ENCODE measurements around the gene SRGAP3. TPM values are rescaled to one million over a fixed set of nuclear protein-coding genes. Genes with fewer than 3 reads are reported as not detected.

SRGAP3 gene
- total and polyA plus RNA-seq, 3 donors from 2014 or later = 16.5 to 65.9 (median 58.5) TPM

DNA sequence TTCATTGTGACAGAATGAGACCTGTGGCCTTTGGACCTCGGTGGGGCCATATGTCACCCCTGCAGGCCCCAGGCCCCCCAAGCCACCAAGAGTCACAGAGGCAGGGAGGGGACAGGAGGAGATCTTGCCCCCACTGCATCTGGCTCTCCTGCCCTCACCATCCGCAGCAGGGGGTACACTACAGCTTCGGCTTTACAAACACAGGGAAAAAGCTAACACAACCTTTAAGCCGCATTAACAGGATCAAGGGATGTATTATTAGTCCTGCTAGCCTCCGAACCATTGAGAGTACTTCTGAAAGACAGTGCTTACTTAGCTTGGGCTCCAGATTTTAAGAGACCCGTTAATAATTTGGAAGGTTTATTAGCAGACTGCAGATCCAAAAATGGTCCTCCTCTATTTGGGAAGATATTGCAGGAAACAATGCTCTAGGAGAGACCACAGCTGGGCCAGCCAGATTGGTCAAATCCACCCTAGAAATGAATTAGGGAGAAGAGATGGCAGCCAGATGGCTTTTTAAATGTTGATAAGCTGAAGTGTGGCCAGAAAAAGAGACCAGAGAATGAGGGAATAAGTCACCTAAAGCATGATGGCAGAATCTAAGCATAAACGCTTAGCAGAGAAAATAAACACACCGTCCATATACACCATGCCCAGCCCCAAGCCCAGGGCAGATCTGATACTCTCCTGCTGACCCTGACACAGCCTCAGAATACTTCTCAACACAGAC, 31.5 kb downstream of the SRGAP3 start:
- intact Hi-C loops (cut with DNase I; ENCODE audit: low total_unique reads) = no loop called here
- no peak for DNase-seq
- TF ChIP-seq CTCF (IDR thresholded peaks at IDR 0.05) (no peak), POLR2A (IDR thresholded peaks at IDR 0.05) (no peak)
- no peaks in the 10 kb centered on the region for H3K27me3 ChIP-seq
- H3K9me3 ChIP-seq = no peaks in the 10 kb centered on the region
- H3K4me3 ChIP-seq = no peak overlapping the region
- WGBS, 2 donors = 88 to 92% methylated on average over 8 of the region's 8 CpGs
- H3K27ac ChIP-seq = no peak overlapping the region
- H3K4me1 ChIP-seq = no peaks in the 10 kb centered on the region
- H3K36me3 ChIP-seq (ENCODE audit: low read depth, missing control alignments) = no peaks in the 10 kb centered on the region

- Histone ChIP-seq H3K4me1 (no peaks in the 10 kb centered on the region), H3K4me3 (peak overlapping the region; percentile 37 to 53), H3K9me3 (no peaks in the 10 kb centered on the region), H3K27ac (no peak overlapping the region), H3K36me3 (ENCODE audit: low read depth, missing control alignments) (no peaks in the 10 kb centered on the region), H3K27me3 (no peaks in the 10 kb centered on the region)
- WGBS, 2 donors = 42 to 47% methylated on average over 14 of the region's 14 CpGs
- no peak for TF ChIP-seq CTCF (IDR thresholded peaks at IDR 0.05)
- TF ChIP-seq POLR2A (IDR thresholded peaks at IDR 0.05) = no peak
- intact Hi-C loops (cut with DNase I; ENCODE audit: low total_unique reads) = no loop called here
- DNase-seq = peak; percentile 46
Observed at GRCh38 chr3:9216736-9217135, 32.7 kb downstream of the SRGAP3 start.

- TF ChIP-seq CTCF (IDR thresholded peaks at IDR 0.05) (no peak), POLR2A (IDR thresholded peaks at IDR 0.05) (no peak)
- intact Hi-C loops (cut with DNase I; ENCODE audit: low total_unique reads) = no loop called here
- 36 to 48% methylated on average over 2 of the region's 2 CpGs for WGBS, 2 donors
- no peaks in the 10 kb centered on the region for H3K36me3 ChIP-seq (ENCODE audit: low read depth, missing control alignments)
- H3K4me1 ChIP-seq = no peaks in the 10 kb centered on the region
- no peak overlapping the region for H3K4me3 ChIP-seq
- H3K27me3 ChIP-seq = no peaks in the 10 kb centered on the region
- no peak for DNase-seq
- H3K27ac ChIP-seq = peak overlapping the region in 1 of 2 donors; percentile 14
- H3K9me3 ChIP-seq = no peaks in the 10 kb centered on the region
Observed at GRCh38 chr3:9214599-9214998, 34.8 kb downstream of the SRGAP3 start.

DNA sequence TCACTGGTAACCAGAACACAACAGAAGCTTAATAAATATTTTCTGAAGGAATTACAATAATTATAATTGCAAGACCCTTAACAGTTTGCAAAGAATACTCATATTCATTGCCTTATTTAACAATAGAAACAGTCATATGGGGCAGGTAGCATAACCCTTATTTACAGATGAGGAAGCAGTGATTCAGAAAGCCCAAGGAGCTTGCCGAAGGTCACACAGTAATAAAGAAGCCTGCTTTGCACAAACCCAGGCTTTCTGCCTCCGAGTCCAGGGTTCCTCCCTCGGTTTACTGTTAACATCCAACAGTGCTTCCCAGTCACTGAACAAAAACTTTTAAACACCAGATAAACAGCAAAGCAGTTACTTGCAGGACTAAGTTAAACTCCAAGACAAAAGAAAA, 35.3 kb downstream of the SRGAP3 start:
- 71 to 76% methylated on average over 3 of the region's 3 CpGs for WGBS, 2 donors
- intact Hi-C loops (cut with DNase I; ENCODE audit: low total_unique reads) = no loop called here
- Histone ChIP-seq H3K9me3 (no peaks in the 10 kb centered on the region), H3K27ac (peak overlapping the region in 1 of 2 donors; percentile 14), H3K36me3 (ENCODE audit: low read depth, missing control alignments) (no peaks in the 10 kb centered on the region), H3K4me1 (no peaks in the 10 kb centered on the region), H3K4me3 (no peak overlapping the region), H3K27me3 (no peaks in the 10 kb centered on the region)
- no peak for DNase-seq
- TF ChIP-seq POLR2A (IDR thresholded peaks at IDR 0.05) (no peak), CTCF (IDR thresholded peaks at IDR 0.05) (no peak)

Data from testis (tissue), 3 donors.